Kidney epithelial cell (primary cell): Measurements from ENCODE around the gene CKB. TPM values are rescaled to one million over a fixed set of nuclear protein-coding genes. Genes with fewer than 3 reads are reported as not detected.

Source experiments
- DNase-seq: peaks from one replicate; pipeline ENCODE4 v3.0.0-alpha.2; 2010; ENCODE audit warnings: low read depth
- H3K27me3 ChIP-seq: 2 replicates; pipeline ENCODE4 v1.6.0; 2011; ENCODE audit warnings: low read length; ENCODE audit not compliant: control insufficient read depth, insufficient read depth
- H3K36me3 ChIP-seq: 2 replicates; pipeline ENCODE4 v1.5.1; 2011; ENCODE audit warnings: low read length; ENCODE audit not compliant: control insufficient read depth, insufficient read depth
- H3K4me3 ChIP-seq: 2 replicates; pipeline ENCODE4 v1.5.1; 2011; ENCODE audit warnings: low read depth, mild to moderate bottlenecking, control low read depth, low read length
- total RNA-seq: library from RNA; depleted of rRNA; stranded (reverse); fragments of >200 nt; gene quantifications from 2 replicates; pipeline ENCODE4 v1.2.3, GENCODE V29; 2015
- TF ChIP-seq, protein P1 (sequence below): IDR thresholded peaks from 2 replicates; pipeline ENCODE4 v1.5.1; 2011; ENCODE audit warnings: mild to moderate bottlenecking, moderate library complexity, low read length, control low read depth, inconsistent platforms; ENCODE audit not compliant: insufficient read depth, poor library complexity, severe bottlenecking

The CKB gene
- total RNA-seq, 1 donor from 2014 or later = 78.7 TPM

DNA sequence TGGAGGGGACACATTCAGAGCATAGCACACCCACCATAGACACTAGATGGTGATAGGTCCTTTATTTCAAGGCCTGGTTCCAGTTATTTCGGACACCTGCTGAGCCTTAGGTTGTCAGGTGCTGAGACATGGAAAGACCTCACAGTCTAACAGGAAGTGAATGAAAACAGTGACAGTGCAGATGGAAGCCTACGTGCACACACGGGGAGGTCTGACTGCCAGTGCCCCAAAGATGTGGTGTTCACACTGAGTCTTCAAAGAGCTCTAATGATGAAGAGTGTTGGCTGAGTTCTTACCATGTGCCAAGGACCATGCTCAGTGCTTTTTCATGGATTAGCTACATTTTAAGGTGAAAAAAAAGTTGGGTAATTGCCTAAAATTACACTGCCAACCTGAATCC is 46.6 kb downstream of the CKB start:
- no peak for DNase-seq
- Histone ChIP-seq H3K4me3 (no peak overlapping the region), H3K27me3 (no peaks in the 10 kb centered on the region), H3K36me3 (peaks cover 3% of the 10 kb centered on the region)
- TF ChIP-seq, protein P1, sequence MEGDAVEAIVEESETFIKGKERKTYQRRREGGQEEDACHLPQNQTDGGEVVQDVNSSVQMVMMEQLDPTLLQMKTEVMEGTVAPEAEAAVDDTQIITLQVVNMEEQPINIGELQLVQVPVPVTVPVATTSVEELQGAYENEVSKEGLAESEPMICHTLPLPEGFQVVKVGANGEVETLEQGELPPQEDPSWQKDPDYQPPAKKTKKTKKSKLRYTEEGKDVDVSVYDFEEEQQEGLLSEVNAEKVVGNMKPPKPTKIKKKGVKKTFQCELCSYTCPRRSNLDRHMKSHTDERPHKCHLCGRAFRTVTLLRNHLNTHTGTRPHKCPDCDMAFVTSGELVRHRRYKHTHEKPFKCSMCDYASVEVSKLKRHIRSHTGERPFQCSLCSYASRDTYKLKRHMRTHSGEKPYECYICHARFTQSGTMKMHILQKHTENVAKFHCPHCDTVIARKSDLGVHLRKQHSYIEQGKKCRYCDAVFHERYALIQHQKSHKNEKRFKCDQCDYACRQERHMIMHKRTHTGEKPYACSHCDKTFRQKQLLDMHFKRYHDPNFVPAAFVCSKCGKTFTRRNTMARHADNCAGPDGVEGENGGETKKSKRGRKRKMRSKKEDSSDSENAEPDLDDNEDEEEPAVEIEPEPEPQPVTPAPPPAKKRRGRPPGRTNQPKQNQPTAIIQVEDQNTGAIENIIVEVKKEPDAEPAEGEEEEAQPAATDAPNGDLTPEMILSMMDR = no peak

GRCh38 chr14:103474893-103475292 is 47.7 kb downstream of the CKB start:
- Histone ChIP-seq H3K4me3 (no peak overlapping the region), H3K27me3 (no peaks in the 10 kb centered on the region), H3K36me3 (peaks cover 3% of the 10 kb centered on the region)
- TF ChIP-seq, protein P1 = no peak
- no peak for DNase-seq

DNA sequence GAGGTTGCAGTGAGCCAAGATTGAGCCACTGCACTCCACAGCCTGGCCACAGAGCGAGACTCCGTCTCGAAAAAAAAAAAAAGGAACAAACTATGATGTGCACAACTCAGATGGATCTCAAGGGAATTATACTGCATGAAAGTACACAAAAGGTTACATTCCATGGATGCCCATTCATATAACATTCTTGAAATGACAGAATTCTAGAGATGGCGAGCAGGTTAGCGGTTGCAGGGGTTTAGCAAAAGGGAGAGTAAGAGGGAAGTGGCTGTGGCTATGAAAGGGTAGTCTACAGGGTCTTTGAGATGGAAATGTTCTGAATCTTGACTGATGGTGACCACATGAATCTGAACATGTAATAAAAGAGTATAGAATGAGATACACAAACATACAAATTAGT is 49.7 kb downstream of the CKB start:
- TF ChIP-seq, protein P1 = no peak
- Histone ChIP-seq H3K4me3 (no peak overlapping the region), H3K36me3 (peaks cover 3% of the 10 kb centered on the region), H3K27me3 (no peaks in the 10 kb centered on the region)
- no peak for DNase-seq

Other genes with a start within 250 kb of the CKB start
- 216 and 254 TPM in 2 replicates for gene EIF5, start 188.6 kb downstream of the CKB start, total RNA-seq
- gene MARK3, start 137.4 kb downstream of the CKB start, total RNA-seq = 64.4 and 74.1 TPM in 2 replicates
- 15.6 and 17.1 TPM in 2 replicates for gene TRMT61A, start 6.4 kb upstream of the CKB start, total RNA-seq
- gene BAG5, start 39.8 kb upstream of the CKB start, total RNA-seq = 37.9 and 40.8 TPM in 2 replicates
- gene COA8, start 40.1 kb upstream of the CKB start, total RNA-seq = 83.8 and 86.7 TPM in 2 replicates
- 266 and 280 TPM in 2 replicates for gene KLC1, start 106.4 kb upstream of the CKB start, total RNA-seq
- 10.4 and 12.3 TPM in 2 replicates for gene XRCC3, start 192.6 kb upstream of the CKB start, total RNA-seq
- gene ZFYVE21, start 193.0 kb upstream of the CKB start, total RNA-seq = 52.9 and 53.9 TPM in 2 replicates